Mammary epithelial cell (primary cell): ENCODE measurements around the gene DCK.
"Not testable (repeated sequence)": the region's sequence is repeated elsewhere in the genome, so short reads cannot be mapped to it uniquely, and the experiment has no call there.

Experiments
- CTCF ChIP-seq, 2 donors: IDR thresholded peaks in 1 of 2; conservative IDR thresholded peaks in 1 of 2; 2 replicates each; pipeline ENCODE4 v1.5.1; 2011 to 2012; ENCODE audit warnings: inconsistent platforms in 2 of 2, low read length in 2 of 2, mild to moderate bottlenecking in 2 of 2, control low read depth in 1 of 2, low read depth in 1 of 2; ENCODE audit not compliant: insufficient read depth in 1 of 2; ENCODE audit errors: extremely low read depth in 1 of 2
- EZH2 ChIP-seq: IDR thresholded peaks from 2 replicates; pipeline ENCODE4 v1.6.1; 2012; ENCODE audit warnings: low read length, inconsistent platforms, borderline replicate concordance

- not testable (repeated sequence) for TF ChIP-seq CTCF (conservative IDR thresholded peaks at IDR 0.05 in 1 of 2, IDR thresholded peaks at IDR 0.05 in 1 of 2; ENCODE audit: extremely low read depth in 1 of 2, insufficient read depth in 1 of 2, low read depth in 1 of 2, low read length in 2 of 2); EZH2
These were observed 60.2 kb downstream of the DCK start for GRCh38 chr4:71053613-71054012.
